IMR-90 (cell line): Measurements from ENCODE around the gene XPA. TPM values are rescaled to one million over a fixed set of nuclear protein-coding genes. Genes with fewer than 3 reads are reported as not detected.

Source experiments
- ATAC-seq: fragments of 200-7000 bp; cut with Tn5 transposase; 2 replicates; pipeline ENCODE4 v1.9.1; 2020; ENCODE audit warnings: low read depth, mild to moderate bottlenecking, moderate library complexity
- BruUV-seq: library from RNA; stranded (reverse); fragments of 400-500 nt; replicated peaks from 2 replicates; lab custom pipeline; 2021; lab: Mats Ljungman, UMichigan
- CTCF ChIA-PET: fragments of 300-600 bp; formaldehyde crosslinking; extraction: SDS; loops from one replicate; lab custom pipeline; 2021; ENCODE audit warnings: antibody characterized with exemption; lab: Yijun Ruan, JAX
- POLR2A ChIA-PET: fragments of 300-600 bp; sonication (Branson Sonifier 250); formaldehyde crosslinking; loops from one replicate; lab custom pipeline; 2022; ENCODE audit warnings: antibody characterized with exemption; ENCODE audit not compliant: unreplicated experiment; lab: Charles Lee
- DNase-seq: peaks from one replicate; pipeline ENCODE4 v3.0.0; 2013
- H2AFZ ChIP-seq: replicated peaks from 2 replicates; pipeline ENCODE3; 2013; ENCODE audit warnings: low read length, mild to moderate bottlenecking; ENCODE audit not compliant: poor library complexity
- H2AK5ac ChIP-seq: 2 replicates; pipeline ENCODE4 v1.6.1; 2013; ENCODE audit warnings: low read depth, low read length, inconsistent platforms
- H2AK9ac ChIP-seq: replicated peaks from 2 replicates; pipeline ENCODE3; 2013; ENCODE audit warnings: mild to moderate bottlenecking, low read depth, low read length, moderate library complexity; ENCODE audit not compliant: poor library complexity
- H2BK120ac ChIP-seq: 2 replicates; pipeline ENCODE4 v1.6.1; 2013; ENCODE audit warnings: low read depth, low read length, inconsistent platforms
- H2BK15ac ChIP-seq: 3 replicates; pipeline ENCODE4 v1.6.1; 2013; ENCODE audit warnings: low read depth, low read length, inconsistent platforms
- H2BK20ac ChIP-seq: 2 replicates; pipeline ENCODE4 v1.6.1; 2013; ENCODE audit warnings: low read depth, mild to moderate bottlenecking, inconsistent platforms, low read length, moderate library complexity
- H2BK5ac ChIP-seq: 2 replicates; pipeline ENCODE4 v1.6.1; 2013; ENCODE audit warnings: mild to moderate bottlenecking, low read depth, low read length, inconsistent platforms; ENCODE audit not compliant: poor library complexity, severe bottlenecking
- H3K14ac ChIP-seq: replicated peaks from 2 replicates; pipeline ENCODE4 v1.6.1; 2013; ENCODE audit warnings: low read depth, low read length, inconsistent platforms
- H3K18ac ChIP-seq: 2 replicates; pipeline ENCODE4 v1.6.1; 2013; ENCODE audit warnings: low read depth, low read length, control low read depth
- H3K23ac ChIP-seq: 2 replicates; pipeline ENCODE4 v1.6.1; 2013; ENCODE audit warnings: low read depth, low read length, inconsistent platforms
- H3K27ac ChIP-seq: 2 replicates; pipeline ENCODE4 v1.5.1; 2013; ENCODE audit warnings: mild to moderate bottlenecking, control low read depth, low read length; ENCODE audit not compliant: insufficient read depth
- H3K27me3 ChIP-seq: 2 replicates; pipeline ENCODE4 v1.6.1; 2013; ENCODE audit warnings: low read length; ENCODE audit not compliant: control insufficient read depth, insufficient read depth
- H3K36me3 ChIP-seq: 2 replicates; pipeline ENCODE4 v1.6.1; 2013; ENCODE audit warnings: low read length, mixed read lengths; ENCODE audit not compliant: control insufficient read depth, insufficient read depth
- H3K4ac ChIP-seq: 2 replicates; pipeline ENCODE4 v1.6.1; 2013; ENCODE audit warnings: low read depth, low read length, inconsistent platforms
- H3K4me1 ChIP-seq: 2 replicates; pipeline ENCODE4 v1.6.1; 2013; ENCODE audit warnings: low read length, mixed read lengths; ENCODE audit not compliant: control insufficient read depth, insufficient read depth
- H3K4me2 ChIP-seq: 2 replicates; pipeline ENCODE4 v1.6.1; 2013; ENCODE audit warnings: low read depth, mild to moderate bottlenecking, control low read depth, low read length, moderate library complexity
- H3K4me3 ChIP-seq: 2 replicates; pipeline ENCODE4 v1.5.1; 2013; ENCODE audit warnings: low read depth, mild to moderate bottlenecking, control low read depth, low read length, moderate library complexity; ENCODE audit not compliant: insufficient read depth
- H3K56ac ChIP-seq: 2 replicates; pipeline ENCODE4 v1.6.1; 2013; ENCODE audit warnings: low read length, inconsistent platforms; ENCODE audit not compliant: insufficient read depth; ENCODE audit errors: extremely low read depth
- H3K79me1 ChIP-seq, 2 experiments: 2 replicates each; pipeline ENCODE4 v1.6.1; 2013; ENCODE audit warnings: low read length in 2 of 2, inconsistent platforms in 1 of 2, low read depth in 1 of 2
- H3K9ac ChIP-seq: 2 replicates; pipeline ENCODE4 v1.6.1; 2013; ENCODE audit warnings: low read depth, low read length, control low read depth
- H3K9me1 ChIP-seq: 2 replicates; pipeline ENCODE4 v1.6.1; 2013; ENCODE audit warnings: low read length, inconsistent platforms; ENCODE audit not compliant: insufficient read depth
- H3K9me3 ChIP-seq: 2 replicates; pipeline ENCODE4 v1.6.1; 2013; ENCODE audit warnings: low read length; ENCODE audit not compliant: control insufficient read depth, insufficient read depth
- H4K20me1 ChIP-seq: 2 replicates; pipeline ENCODE4 v1.6.1; 2013; ENCODE audit warnings: low read length, inconsistent platforms; ENCODE audit not compliant: insufficient read depth
- H4K5ac ChIP-seq: 2 replicates; pipeline ENCODE4 v1.6.1; 2013; ENCODE audit warnings: mild to moderate bottlenecking, low read depth, low read length, control low read depth
- H4K8ac ChIP-seq, 2 experiments: 2 replicates each; pipeline ENCODE4 v1.6.1; 2013; ENCODE audit warnings: low read depth in 2 of 2, low read length in 2 of 2, control low read depth in 1 of 2, inconsistent platforms in 1 of 2
- H4K91ac ChIP-seq: 2 replicates; pipeline ENCODE4 v1.6.1; 2013; ENCODE audit warnings: low read depth, low read length, inconsistent platforms; ENCODE audit not compliant: insufficient read depth
- BHLHE40 ChIP-seq: fragments of 150-350 bp; IDR thresholded peaks from 2 replicates; pipeline ENCODE4 v1.6.1; 2016; ENCODE audit warnings: mild to moderate bottlenecking, low read depth, low read length
- CEBPB ChIP-seq: IDR thresholded peaks from 2 replicates; pipeline ENCODE4 v1.6.1; 2012; ENCODE audit warnings: low read depth, low read length, improper control_type of control experiment
- CHD1 ChIP-seq: IDR thresholded peaks from 2 replicates; pipeline ENCODE4 v1.6.1; 2012; ENCODE audit warnings: low read depth, low read length, improper control_type of control experiment
- CTCF ChIP-seq: conservative IDR thresholded peaks from 2 replicates; pipeline ENCODE4 v1.5.1; 2012; ENCODE audit warnings: mild to moderate bottlenecking, low read depth, low read length, improper control_type of control experiment
- FOS ChIP-seq: fragments of 150-350 bp; IDR thresholded peaks from 2 replicates; pipeline ENCODE4 v1.6.1; 2016; ENCODE audit warnings: low read depth, low read length
- MXI1 ChIP-seq: IDR thresholded peaks from 2 replicates; pipeline ENCODE4 v1.6.1; 2012; ENCODE audit warnings: low read depth, mild to moderate bottlenecking, low read length, moderate library complexity, borderline replicate concordance
- NFE2L2 ChIP-seq: fragments of 150-350 bp; IDR thresholded peaks from 2 replicates; pipeline ENCODE4 v1.6.1; 2016; ENCODE audit warnings: low read depth, mild to moderate bottlenecking, low read length
- POLR2A ChIP-seq: IDR thresholded peaks from 2 replicates; pipeline ENCODE4 v1.6.1; 2012; ENCODE audit warnings: mild to moderate bottlenecking, low read depth, low read length
- RAD21 ChIP-seq: IDR thresholded peaks from 2 replicates; pipeline ENCODE4 v1.6.1; 2012; ENCODE audit warnings: low read length, improper control_type of control experiment
- RCOR1 ChIP-seq: IDR thresholded peaks from 2 replicates; pipeline ENCODE4 v1.6.1; 2012; ENCODE audit warnings: mild to moderate bottlenecking, low read length, improper control_type of control experiment; ENCODE audit not compliant: insufficient replicate concordance
- RFX5 ChIP-seq: IDR thresholded peaks from 2 replicates; pipeline ENCODE4 v1.8.0; 2012; ENCODE audit warnings: low read depth, mild to moderate bottlenecking, low read length, moderate library complexity
- WGBS, 2 experiments: methylation state at CpG; one replicate each; pipeline versions ENCODE4 v1.1.5 to v1.1.7; 2013; ENCODE audit warnings: missing lambda C conversion rate in 2 of 2; ENCODE audit not compliant: insufficient read length in 1 of 2; ENCODE audit errors: extremely low coverage in 2 of 2; 5-methylcytosine and 5-hydroxymethylcytosine counted together
- dilution Hi-C: fragments of 300-500 bp; cut with HindIII; formaldehyde crosslinking; loops from one replicate; pipeline ENCODE4 v1.14.3; 2018; ENCODE audit warnings: low sequenced_read_pairs; ENCODE audit not compliant: unreplicated experiment
- in situ Hi-C: fragments of 300-500 bp; cut with MboI; formaldehyde crosslinking; loops from 3 replicates; pipeline ENCODE4 v1.14.3; 2019; ENCODE audit warnings: low sequenced_read_pairs, inconsistent platforms, mixed read lengths
- intact Hi-C: fragments of 100-400 bp; cut with micrococcal nuclease; formaldehyde crosslinking; loops from 2 replicates; pipeline ENCODE4 v1.10.0; 2022
- polyA plus RNA-seq, 3 experiments: library from polyadenylated mRNA; depleted of rRNA; stranded (reverse); fragments of >200 nt; gene quantifications; 2 replicates each; pipeline ENCODE4 v1.2.3, GENCODE V29; 2012; ENCODE audit warnings: low replicate concordance in 1 of 3
- total RNA-seq: library from RNA; depleted of rRNA; stranded (reverse); fragments of >200 nt; gene quantifications from 2 replicates; pipeline ENCODE4 v1.2.3, GENCODE V29; 2012
- TF ChIP-seq, protein P1 (sequence below): fragments of 150-350 bp; IDR thresholded peaks from 2 replicates; pipeline ENCODE4 v1.6.1; 2017; ENCODE audit warnings: mild to moderate bottlenecking, antibody characterized with exemption, low read length, low read depth

XPA gene
- total and polyA plus RNA-seq, 2 of the 4 experiments (the other 2 are of a cell fraction): 1.4 to 2.2 TPM

GRCh38 chr9:97682242-97682641 lies 14.9 kb downstream of the XPA start:
- no peak overlapping the region for H3K14ac ChIP-seq
- BruUV-seq: no TSS peak
- H3K36me3 ChIP-seq: peaks cover 30% of the 10 kb centered on the region
- H2AFZ ChIP-seq: no peak overlapping the region
- peaks cover 3 to 11% of the 10 kb centered on the region in 2 experiments; a peak in 2 of 4 replicates for H3K79me1 ChIP-seq
- H3K9me1 ChIP-seq: no peaks in the 10 kb centered on the region
- no peak overlapping the region for H3K18ac ChIP-seq
- no peak overlapping the region for H2BK15ac ChIP-seq
- H2AK9ac ChIP-seq: no peak overlapping the region
- no peak overlapping the region for H3K4ac ChIP-seq
- DNase-seq (no peak), ATAC-seq (no peak)
- no peak overlapping the region for H2BK20ac ChIP-seq
- no peaks in the 10 kb centered on the region for H3K9me3 ChIP-seq
- H2AK5ac ChIP-seq: no peak overlapping the region
- H2BK120ac ChIP-seq: no peak overlapping the region
- H4K20me1 ChIP-seq: no peaks in the 10 kb centered on the region
- no peak overlapping the region for H3K23ac ChIP-seq
- no peak overlapping the region for H4K5ac ChIP-seq
- H3K56ac ChIP-seq: no peak overlapping the region
- dilution Hi-C loops: no loop called here
- in situ Hi-C loops: no loop called here
- ChIA-PET CTCF (no interaction called here), POLR2A (no interaction called here)
- H4K91ac ChIP-seq: no peak overlapping the region
- no peak overlapping the region for H3K9ac ChIP-seq
- no peak overlapping the region for H4K8ac ChIP-seq
- no peaks in the 10 kb centered on the region for H3K27me3 ChIP-seq
- no peak for TF ChIP-seq CTCF
- TF ChIP-seq RAD21: no peak
- no peak for TF ChIP-seq BHLHE40
- no peak for TF ChIP-seq MXI1
- TF ChIP-seq, protein P1, sequence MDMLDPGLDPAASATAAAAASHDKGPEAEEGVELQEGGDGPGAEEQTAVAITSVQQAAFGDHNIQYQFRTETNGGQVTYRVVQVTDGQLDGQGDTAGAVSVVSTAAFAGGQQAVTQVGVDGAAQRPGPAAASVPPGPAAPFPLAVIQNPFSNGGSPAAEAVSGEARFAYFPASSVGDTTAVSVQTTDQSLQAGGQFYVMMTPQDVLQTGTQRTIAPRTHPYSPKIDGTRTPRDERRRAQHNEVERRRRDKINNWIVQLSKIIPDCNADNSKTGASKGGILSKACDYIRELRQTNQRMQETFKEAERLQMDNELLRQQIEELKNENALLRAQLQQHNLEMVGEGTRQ: no peak
- TF ChIP-seq RFX5: no peak
- TF ChIP-seq POLR2A: no peak
- no peak for TF ChIP-seq RCOR1
- no peak for TF ChIP-seq FOS
- no peak for TF ChIP-seq CEBPB
- no peak for TF ChIP-seq NFE2L2
- TF ChIP-seq CHD1: no peak
- no CpG with 5 or more reads among the region's 1 CpG for WGBS, 2 experiments
- H2BK5ac ChIP-seq: no peak overlapping the region
- intact Hi-C loops: no loop called here
- H3K27ac ChIP-seq: no peak overlapping the region
- H3K4me2 ChIP-seq: no peak overlapping the region
- no peak overlapping the region for H3K4me3 ChIP-seq
- H3K4me1 ChIP-seq: no peaks in the 10 kb centered on the region
